ENCODE data around the gene VOPP1. TPM values are rescaled to one million over a fixed set of nuclear protein-coding genes. Genes with fewer than 3 reads are reported as not detected.

The VOPP1 gene
- total and polyA plus RNA-seq, 10 of the 15 experiments (the other 5 are each of a cell fraction or from before 2014, with no cell fraction given) = 32.8 to 206 (median 129) TPM

DNA sequence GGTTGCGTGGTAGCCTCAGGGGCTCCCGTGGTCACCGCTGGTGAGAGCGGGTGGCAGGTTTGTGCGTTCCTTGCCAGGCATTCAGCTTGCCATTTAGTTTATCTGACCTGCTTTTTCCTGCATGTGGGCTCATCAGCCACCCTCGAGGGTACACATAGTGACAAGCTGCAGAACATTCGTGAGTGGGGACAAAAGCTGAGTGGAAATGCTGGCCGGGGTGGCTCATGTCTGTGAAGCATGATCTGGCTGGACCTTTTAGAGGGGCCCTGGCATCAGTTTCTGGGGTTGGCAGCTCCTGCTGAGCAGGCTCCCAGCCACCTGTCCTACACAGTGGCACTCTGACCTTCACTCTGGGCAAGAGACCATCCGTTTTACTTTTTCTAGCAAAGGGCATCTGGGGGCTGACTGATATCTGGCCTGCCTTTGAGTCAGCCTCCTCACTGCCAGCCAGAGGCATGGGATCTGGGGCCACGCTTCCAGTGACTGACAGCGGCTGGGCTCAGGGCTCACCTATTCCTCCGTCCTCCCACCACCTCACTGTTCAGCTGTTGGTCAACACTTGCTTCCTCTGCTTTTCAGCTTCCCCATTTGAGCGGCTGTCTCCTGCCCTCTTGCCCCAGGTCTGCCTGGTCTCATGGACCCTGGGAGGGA, 132.1 kb downstream of the VOPP1 start:
- WGBS (ENCODE audit: insufficient coverage, insufficient replicate concordance, low lambda C conversion rate, missing lambda C conversion rate) = 67% methylated on average over 13 of the region's 13 CpGs
- H3K27me3 ChIP-seq (replicated peaks in 1 of 2; ENCODE audit: control insufficient read depth in 2 of 2, insufficient read depth in 2 of 2, low read length in 1 of 2) = no peaks in the 10 kb centered on the region
- no peaks in the 10 kb centered on the region for H3K79me2 ChIP-seq (ENCODE audit: control insufficient read depth, insufficient read depth, low read length)
- CTCF ChIA-PET = no interaction called here
- H3K4me2 ChIP-seq (ENCODE audit: control insufficient read depth, insufficient read depth) = no peak overlapping the region
- POLR2A ChIA-PET = no interaction called here
- no peak overlapping the region for H3K27ac ChIP-seq (ENCODE audit: control insufficient read depth, insufficient read depth)
- no peaks in the 10 kb centered on the region for H4K20me1 ChIP-seq (ENCODE audit: control insufficient read depth, insufficient read depth)
- SMC1A ChIA-PET (ENCODE audit: uncharacterized antibody, unreplicated experiment) = no interaction called here
- DNase-seq (ENCODE audit: low read depth, low spot score) = no peak
- no peak overlapping the region for H3K4me3 ChIP-seq
- ATAC-seq = no peak; the same call in 2 of the 3 replicates
- RAD21 ChIA-PET (ENCODE audit: unreplicated experiment) = interaction anchor here (0.6 kb wide), 1 partner anchor 143 kb away, joined by 3 read pairs; no protein-coding TSS in a partner anchor
- no peak overlapping the region for H3K9ac ChIP-seq (ENCODE audit: control insufficient read depth, insufficient read depth, low read length)
- no peaks in the 10 kb centered on the region for H3K36me3 ChIP-seq (ENCODE audit: control insufficient read depth in 2 of 2, insufficient read depth in 2 of 2, low read length in 1 of 2)
- in situ Hi-C loops (cut with MboI) = no loop called here
- H3K4me1 ChIP-seq (ENCODE audit: control insufficient read depth, insufficient read depth, low read length) = no peaks in the 10 kb centered on the region
- FAIRE-seq = no peak
- H3K9me3 ChIP-seq (replicated peaks; ENCODE audit: control insufficient read depth, insufficient read depth, low read length) = no peaks in the 10 kb centered on the region
- intact Hi-C loops (cut with micrococcal nuclease; ENCODE audit: unreplicated experiment) = no loop called here
- no peak overlapping the region for H2AFZ ChIP-seq (ENCODE audit: control insufficient read depth, low read depth, low read length)
- no TSS peak for BruUV-seq (replicated peaks)
- no peak for TF ChIP-seq TARDBP (IDR thresholded peaks at IDR 0.05; ENCODE audit: borderline replicate concordance)
- TF ChIP-seq NBN (IDR thresholded peaks at IDR 0.05) = no peak
- TF ChIP-seq, protein P1, sequence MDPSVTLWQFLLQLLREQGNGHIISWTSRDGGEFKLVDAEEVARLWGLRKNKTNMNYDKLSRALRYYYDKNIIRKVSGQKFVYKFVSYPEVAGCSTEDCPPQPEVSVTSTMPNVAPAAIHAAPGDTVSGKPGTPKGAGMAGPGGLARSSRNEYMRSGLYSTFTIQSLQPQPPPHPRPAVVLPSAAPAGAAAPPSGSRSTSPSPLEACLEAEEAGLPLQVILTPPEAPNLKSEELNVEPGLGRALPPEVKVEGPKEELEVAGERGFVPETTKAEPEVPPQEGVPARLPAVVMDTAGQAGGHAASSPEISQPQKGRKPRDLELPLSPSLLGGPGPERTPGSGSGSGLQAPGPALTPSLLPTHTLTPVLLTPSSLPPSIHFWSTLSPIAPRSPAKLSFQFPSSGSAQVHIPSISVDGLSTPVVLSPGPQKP (IDR thresholded peaks at IDR 0.05; ENCODE audit: low read depth, low read length) = no peak
- TF ChIP-seq, protein P2, sequence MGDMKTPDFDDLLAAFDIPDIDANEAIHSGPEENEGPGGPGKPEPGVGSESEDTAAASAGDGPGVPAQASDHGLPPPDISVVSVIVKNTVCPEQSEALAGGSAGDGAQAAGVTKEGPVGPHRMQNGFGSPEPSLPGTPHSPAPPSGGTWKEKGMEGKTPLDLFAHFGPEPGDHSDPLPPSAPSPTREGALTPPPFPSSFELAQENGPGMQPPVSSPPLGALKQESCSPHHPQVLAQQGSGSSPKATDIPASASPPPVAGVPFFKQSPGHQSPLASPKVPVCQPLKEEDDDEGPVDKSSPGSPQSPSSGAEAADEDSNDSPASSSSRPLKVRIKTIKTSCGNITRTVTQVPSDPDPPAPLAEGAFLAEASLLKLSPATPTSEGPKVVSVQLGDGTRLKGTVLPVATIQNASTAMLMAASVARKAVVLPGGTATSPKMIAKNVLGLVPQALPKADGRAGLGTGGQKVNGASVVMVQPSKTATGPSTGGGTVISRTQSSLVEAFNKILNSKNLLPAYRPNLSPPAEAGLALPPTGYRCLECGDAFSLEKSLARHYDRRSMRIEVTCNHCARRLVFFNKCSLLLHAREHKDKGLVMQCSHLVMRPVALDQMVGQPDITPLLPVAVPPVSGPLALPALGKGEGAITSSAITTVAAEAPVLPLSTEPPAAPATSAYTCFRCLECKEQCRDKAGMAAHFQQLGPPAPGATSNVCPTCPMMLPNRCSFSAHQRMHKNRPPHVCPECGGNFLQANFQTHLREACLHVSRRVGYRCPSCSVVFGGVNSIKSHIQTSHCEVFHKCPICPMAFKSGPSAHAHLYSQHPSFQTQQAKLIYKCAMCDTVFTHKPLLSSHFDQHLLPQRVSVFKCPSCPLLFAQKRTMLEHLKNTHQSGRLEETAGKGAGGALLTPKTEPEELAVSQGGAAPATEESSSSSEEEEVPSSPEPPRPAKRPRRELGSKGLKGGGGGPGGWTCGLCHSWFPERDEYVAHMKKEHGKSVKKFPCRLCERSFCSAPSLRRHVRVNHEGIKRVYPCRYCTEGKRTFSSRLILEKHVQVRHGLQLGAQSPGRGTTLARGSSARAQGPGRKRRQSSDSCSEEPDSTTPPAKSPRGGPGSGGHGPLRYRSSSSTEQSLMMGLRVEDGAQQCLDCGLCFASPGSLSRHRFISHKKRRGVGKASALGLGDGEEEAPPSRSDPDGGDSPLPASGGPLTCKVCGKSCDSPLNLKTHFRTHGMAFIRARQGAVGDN (IDR thresholded peaks at IDR 0.05) = no peak
- no peak for TF ChIP-seq EZH2 (IDR thresholded peaks at IDR 0.05; ENCODE audit: borderline replicate concordance, control insufficient read depth, low read depth, low read length)
- TF ChIP-seq RCOR1 (conservative IDR thresholded peaks at IDR 0.05; ENCODE audit: low read depth, low read length) = no peak
- no peak for TF ChIP-seq DPF2 (IDR thresholded peaks at IDR 0.05)
- no peak for TF ChIP-seq ZNF384 (IDR thresholded peaks at IDR 0.05; ENCODE audit: borderline replicate concordance, low read depth, low read length)
- TF ChIP-seq RB1 (IDR thresholded peaks at IDR 0.05; ENCODE audit: borderline replicate concordance) = no peak
- no peak for TF ChIP-seq MTA2 (IDR thresholded peaks at IDR 0.05; ENCODE audit: low read depth)
- TF ChIP-seq, protein P3, sequence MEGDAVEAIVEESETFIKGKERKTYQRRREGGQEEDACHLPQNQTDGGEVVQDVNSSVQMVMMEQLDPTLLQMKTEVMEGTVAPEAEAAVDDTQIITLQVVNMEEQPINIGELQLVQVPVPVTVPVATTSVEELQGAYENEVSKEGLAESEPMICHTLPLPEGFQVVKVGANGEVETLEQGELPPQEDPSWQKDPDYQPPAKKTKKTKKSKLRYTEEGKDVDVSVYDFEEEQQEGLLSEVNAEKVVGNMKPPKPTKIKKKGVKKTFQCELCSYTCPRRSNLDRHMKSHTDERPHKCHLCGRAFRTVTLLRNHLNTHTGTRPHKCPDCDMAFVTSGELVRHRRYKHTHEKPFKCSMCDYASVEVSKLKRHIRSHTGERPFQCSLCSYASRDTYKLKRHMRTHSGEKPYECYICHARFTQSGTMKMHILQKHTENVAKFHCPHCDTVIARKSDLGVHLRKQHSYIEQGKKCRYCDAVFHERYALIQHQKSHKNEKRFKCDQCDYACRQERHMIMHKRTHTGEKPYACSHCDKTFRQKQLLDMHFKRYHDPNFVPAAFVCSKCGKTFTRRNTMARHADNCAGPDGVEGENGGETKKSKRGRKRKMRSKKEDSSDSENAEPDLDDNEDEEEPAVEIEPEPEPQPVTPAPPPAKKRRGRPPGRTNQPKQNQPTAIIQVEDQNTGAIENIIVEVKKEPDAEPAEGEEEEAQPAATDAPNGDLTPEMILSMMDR (IDR thresholded peaks at IDR 0.05 in 2 of 3, conservative IDR thresholded peaks at IDR 0.05 in 1 of 3; ENCODE audit: control insufficient read depth in 2 of 3, extremely low read depth in 1 of 3, insufficient read depth in 1 of 3, low read depth in 3 of 3, low read length in 3 of 3) = no peak
- no peak for TF ChIP-seq MYB (IDR thresholded peaks at IDR 0.05; ENCODE audit: borderline replicate concordance, low read depth, low read length)
- no peak for TF ChIP-seq IKZF1 (conservative IDR thresholded peaks at IDR 0.05)
- TF ChIP-seq ZNF622 (IDR thresholded peaks at IDR 0.05) = no peak
- TF ChIP-seq NR2F1 (conservative IDR thresholded peaks at IDR 0.05) = no peak
- no peak for TF ChIP-seq ZNF274 (IDR thresholded peaks at IDR 0.05; ENCODE audit: insufficient read depth, insufficient read length)
- TF ChIP-seq POLR2AphosphoS5 (IDR thresholded peaks at IDR 0.05; ENCODE audit: low read length) = no peak
- no peak for TF ChIP-seq SMC3 (IDR thresholded peaks at IDR 0.05; ENCODE audit: borderline replicate concordance, low read length)
- no peak for TF ChIP-seq RAD51 (IDR thresholded peaks at IDR 0.05)
